Ectodermal cell (in vitro differentiated cells): Measurements from ENCODE around the gene ADAMTS13.
A peak's percentile ranks its signal among the peaks of the same experiment; 100 is the strongest.
"Not testable (repeated sequence)": the region's sequence is repeated elsewhere in the genome, so short reads cannot be mapped to it uniquely, and the experiment has no call there.

Source experiments
- H3K27ac ChIP-seq: 2 replicates; pipeline ENCODE4 v1.7.0; 2013; ENCODE audit warnings: mild to moderate bottlenecking, low read depth, low read length; ENCODE audit not compliant: insufficient read depth, poor library complexity, severe bottlenecking
- H3K27me3 ChIP-seq: 2 replicates; pipeline ENCODE4 v1.7.0; 2013; ENCODE audit warnings: mild to moderate bottlenecking, low read length; ENCODE audit not compliant: insufficient read depth, control insufficient read depth, poor library complexity, severe bottlenecking
- H3K36me3 ChIP-seq: one replicate; pipeline ENCODE4 v1.7.0; 2013; ENCODE audit warnings: low read length; ENCODE audit not compliant: control insufficient read depth, insufficient read depth
- H3K4me1 ChIP-seq: one replicate; pipeline ENCODE4 v1.7.0; 2013; ENCODE audit warnings: low read length; ENCODE audit not compliant: control insufficient read depth, insufficient read depth
- H3K4me3 ChIP-seq: 2 replicates; pipeline ENCODE4 v1.7.0; 2013; ENCODE audit warnings: low read depth, low read length, control low read depth; ENCODE audit not compliant: insufficient read depth
- H3K9me3 ChIP-seq: 2 replicates; pipeline ENCODE4 v1.7.0; 2013; ENCODE audit warnings: mild to moderate bottlenecking, low read length, moderate library complexity; ENCODE audit not compliant: control insufficient read depth
- WGBS, 2 experiments: methylation state at CpG; one replicate each; pipeline ENCODE4 v1.1.7; 2013; ENCODE audit warnings: missing lambda C conversion rate in 2 of 2; 5-methylcytosine and 5-hydroxymethylcytosine counted together

The ADAMTS13 gene

DNA sequence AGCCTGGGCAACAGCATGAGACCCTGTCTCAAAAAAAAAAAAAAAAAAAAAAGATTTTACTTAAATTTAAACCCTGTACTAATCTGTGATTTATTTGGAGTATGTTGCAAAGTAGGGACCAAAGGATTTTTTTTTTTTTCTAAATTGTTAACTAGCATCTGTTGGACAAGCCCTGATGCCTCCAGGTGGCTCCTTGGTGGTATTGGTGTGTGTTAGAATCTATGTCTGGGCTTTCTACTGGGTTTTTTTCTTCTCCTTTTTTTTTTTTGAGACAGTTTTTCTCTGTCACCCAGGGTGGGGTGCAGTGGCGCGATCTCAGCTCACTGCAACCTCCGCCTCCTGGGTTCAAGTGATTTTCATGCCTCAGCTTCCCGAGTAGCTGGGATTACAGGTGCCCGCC, 29.7 kb downstream of the ADAMTS13 start:
- H3K4me1 ChIP-seq, H3K27me3 ChIP-seq, H3K36me3 ChIP-seq, H3K27ac ChIP-seq, H3K9me3 ChIP-seq, H3K4me3 ChIP-seq: not testable (repeated sequence)
- 90 to 93% methylated on average over 5 of the region's 5 CpGs for WGBS, 2 experiments

DNA sequence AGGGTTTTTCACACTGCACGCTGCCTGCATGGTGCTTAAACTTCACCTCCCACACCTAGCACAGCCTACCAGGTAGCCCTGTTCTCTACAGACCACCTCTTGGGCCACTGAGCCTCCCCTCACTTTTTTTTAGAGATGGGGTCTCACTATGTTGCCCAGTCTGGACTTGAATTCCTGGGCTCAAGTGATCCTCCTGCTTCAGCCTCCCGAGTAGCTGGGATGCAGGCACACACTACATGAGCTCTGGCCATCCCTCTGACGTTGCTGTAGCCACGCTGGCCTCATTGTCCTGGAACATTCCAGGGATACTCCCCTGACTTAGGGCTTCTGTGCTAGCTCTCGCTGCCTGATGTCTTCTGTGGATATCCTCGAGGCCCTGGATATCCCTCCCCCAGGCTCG, 30.4 kb downstream of the ADAMTS13 start:
- Histone ChIP-seq H3K36me3 (no peaks in the 10 kb centered on the region), H3K9me3 (no peaks in the 10 kb centered on the region), H3K27me3 (no peaks in the 10 kb centered on the region), H3K4me3 (no peak overlapping the region), H3K4me1 (no peaks in the 10 kb centered on the region), H3K27ac (no peak overlapping the region)
- WGBS, 2 experiments = 86 to 91% methylated on average over 7 of the region's 7 CpGs

DNA sequence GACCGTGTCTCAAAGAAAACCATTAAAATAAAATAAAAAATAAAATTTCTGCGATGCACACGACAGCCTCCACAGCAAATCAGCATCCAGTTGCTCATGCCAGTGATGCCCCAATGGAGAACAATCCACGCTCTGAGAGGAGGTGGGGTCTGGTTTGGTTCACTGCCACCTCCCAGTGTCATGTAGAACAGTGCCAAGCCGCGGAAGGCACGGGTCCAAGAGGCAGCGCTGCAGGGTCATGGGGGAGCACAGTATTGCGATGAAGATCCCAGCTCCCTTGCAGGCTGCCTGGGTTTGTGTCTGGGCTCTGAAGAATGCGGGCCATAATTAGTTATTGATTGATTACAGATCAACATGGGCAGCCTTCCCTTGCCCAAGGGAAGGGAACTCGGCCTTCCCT, 31.5 kb downstream of the ADAMTS13 start:
- no peaks in the 10 kb centered on the region for H3K4me1 ChIP-seq

DNA sequence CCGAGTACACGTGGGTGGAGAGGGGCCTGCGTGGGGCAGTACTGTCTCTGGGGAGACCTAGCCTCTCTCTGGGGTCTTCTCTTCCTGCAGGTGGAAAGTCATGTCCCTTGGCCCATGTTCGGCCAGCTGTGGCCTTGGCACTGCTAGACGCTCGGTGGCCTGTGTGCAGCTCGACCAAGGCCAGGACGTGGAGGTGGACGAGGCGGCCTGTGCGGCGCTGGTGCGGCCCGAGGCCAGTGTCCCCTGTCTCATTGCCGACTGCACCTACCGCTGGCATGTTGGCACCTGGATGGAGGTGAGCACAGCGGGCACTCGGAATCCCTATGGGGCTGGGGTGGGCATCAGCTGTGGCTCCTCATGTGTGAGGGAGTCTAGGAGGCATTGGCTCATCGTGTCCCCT, 32.2 kb downstream of the ADAMTS13 start:
- no peak overlapping the region for H3K27ac ChIP-seq
- 91% methylated on average over 19 of the region's 19 CpGs for WGBS, 2 experiments
- no peaks in the 10 kb centered on the region for H3K4me1 ChIP-seq
- no peak overlapping the region for H3K4me3 ChIP-seq
- no peaks in the 10 kb centered on the region for H3K9me3 ChIP-seq
- H3K36me3 ChIP-seq = no peaks in the 10 kb centered on the region
- H3K27me3 ChIP-seq = no peaks in the 10 kb centered on the region

More for the DNA sequence above, 31.5 kb downstream of the ADAMTS13 start:
- Histone ChIP-seq H3K4me3 (no peak overlapping the region), H3K9me3 (no peaks in the 10 kb centered on the region), H3K27me3 (no peaks in the 10 kb centered on the region), H3K27ac (no peak overlapping the region), H3K36me3 (no peaks in the 10 kb centered on the region)
- WGBS, 2 experiments = 93 to 96% methylated on average over 11 of the region's 11 CpGs

DNA sequence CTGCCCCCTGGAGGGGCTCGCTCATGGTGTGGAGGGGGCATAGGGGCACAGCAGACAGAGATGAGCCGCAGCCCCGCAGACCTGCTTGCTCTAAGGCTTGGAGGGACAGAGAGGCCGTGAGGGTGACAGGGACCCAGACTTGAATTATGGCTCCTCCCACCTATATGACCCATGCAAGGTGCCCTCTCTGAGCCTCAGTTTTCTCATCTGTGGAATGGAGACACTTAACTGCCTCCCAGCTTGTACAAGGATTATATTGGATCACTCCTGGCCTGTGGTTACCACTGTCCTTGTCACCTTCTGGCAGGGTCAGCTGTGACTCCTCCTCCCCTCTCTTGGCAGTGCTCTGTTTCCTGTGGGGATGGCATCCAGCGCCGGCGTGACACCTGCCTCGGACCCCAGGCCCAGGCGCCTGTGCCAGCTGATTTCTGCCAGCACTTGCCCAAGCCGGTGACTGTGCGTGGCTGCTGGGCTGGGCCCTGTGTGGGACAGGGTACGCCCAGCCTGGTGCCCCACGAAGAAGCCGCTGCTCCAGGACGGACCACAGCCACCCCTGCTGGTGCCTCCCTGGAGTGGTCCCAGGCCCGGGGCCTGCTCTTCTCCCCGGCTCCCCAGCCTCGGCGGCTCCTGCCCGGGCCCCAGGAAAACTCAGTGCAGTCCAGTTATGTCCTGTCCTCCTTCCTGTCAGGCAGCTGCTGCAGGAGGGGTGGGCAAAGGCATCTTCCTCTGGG, 32.9 kb downstream of the ADAMTS13 start:
- H3K4me3 ChIP-seq = no peak overlapping the region
- no peaks in the 10 kb centered on the region for H3K9me3 ChIP-seq
- 93 to 97% methylated on average over 20 of the region's 20 CpGs for WGBS, 2 experiments
- H3K27ac ChIP-seq = no peak overlapping the region
- H3K36me3 ChIP-seq = no peaks in the 10 kb centered on the region
- H3K4me1 ChIP-seq = no peaks in the 10 kb centered on the region
- H3K27me3 ChIP-seq = no peaks in the 10 kb centered on the region

DNA sequence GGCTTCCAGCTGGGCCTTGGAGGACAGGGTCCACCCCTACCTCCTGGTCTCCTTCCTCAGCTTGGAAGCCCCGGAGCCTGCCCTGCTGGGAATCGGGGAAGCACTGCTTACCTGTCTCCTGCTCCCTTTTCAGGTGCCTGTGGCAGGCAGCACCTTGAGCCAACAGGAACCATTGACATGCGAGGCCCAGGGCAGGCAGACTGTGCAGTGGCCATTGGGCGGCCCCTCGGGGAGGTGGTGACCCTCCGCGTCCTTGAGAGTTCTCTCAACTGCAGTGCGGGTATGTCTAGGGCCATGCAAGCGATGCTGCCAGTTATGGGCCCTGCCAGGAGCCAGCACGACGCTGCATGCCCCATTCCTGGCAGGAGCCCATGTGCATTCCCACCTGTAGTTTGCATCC, 33.8 kb downstream of the ADAMTS13 start:
- H3K27ac ChIP-seq = no peak overlapping the region
- peaks cover 3% of the 10 kb centered on the region for H3K4me1 ChIP-seq
- WGBS, 2 experiments = 91 to 94% methylated on average over 11 of the region's 11 CpGs
- no peaks in the 10 kb centered on the region for H3K27me3 ChIP-seq
- no peak overlapping the region for H3K4me3 ChIP-seq
- no peaks in the 10 kb centered on the region for H3K36me3 ChIP-seq
- no peaks in the 10 kb centered on the region for H3K9me3 ChIP-seq

DNA sequence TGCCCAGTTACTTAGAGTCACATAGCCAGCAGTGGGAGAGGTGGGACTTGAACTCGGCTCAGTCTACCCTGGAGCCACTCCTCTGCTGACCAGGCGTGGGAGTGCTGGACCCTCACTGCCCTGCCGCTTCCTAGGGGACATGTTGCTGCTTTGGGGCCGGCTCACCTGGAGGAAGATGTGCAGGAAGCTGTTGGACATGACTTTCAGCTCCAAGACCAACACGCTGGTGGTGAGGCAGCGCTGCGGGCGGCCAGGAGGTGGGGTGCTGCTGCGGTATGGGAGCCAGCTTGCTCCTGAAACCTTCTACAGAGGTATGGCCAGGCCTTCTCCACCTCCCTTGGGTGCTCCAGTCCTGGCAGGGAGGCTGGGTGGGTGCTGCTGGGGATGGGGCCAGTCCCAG, 34.2 kb downstream of the ADAMTS13 start:
- peaks cover 8% of the 10 kb centered on the region for H3K4me1 ChIP-seq

DNA sequence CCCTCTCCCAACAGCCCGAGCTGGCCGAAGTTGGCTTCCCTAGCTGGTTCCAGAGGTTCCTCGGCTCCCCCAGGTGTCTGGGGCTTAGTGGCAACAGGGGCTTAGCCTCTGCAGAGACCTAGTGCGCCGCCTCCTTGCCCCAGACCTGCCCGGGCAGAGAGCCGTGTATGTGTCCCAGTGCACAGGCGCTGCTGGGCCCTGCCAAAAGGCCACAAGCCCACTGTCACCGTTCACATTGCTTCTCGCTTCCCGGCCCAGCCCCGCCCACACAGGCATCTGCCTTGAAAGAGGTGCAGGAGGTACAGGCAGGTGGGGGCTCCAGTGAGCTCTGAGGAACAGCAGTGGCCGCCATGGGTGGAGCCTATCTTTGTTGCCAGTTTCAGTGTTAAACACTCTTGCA, 35.1 kb downstream of the ADAMTS13 start:
- no peak overlapping the region for H3K4me3 ChIP-seq
- H3K9me3 ChIP-seq = no peaks in the 10 kb centered on the region
- H3K27ac ChIP-seq = no peak overlapping the region
- H3K4me1 ChIP-seq = peaks cover 9% of the 10 kb centered on the region
- H3K27me3 ChIP-seq = no peaks in the 10 kb centered on the region
- 83 to 86% methylated on average over 13 of the region's 13 CpGs for WGBS, 2 experiments
- H3K36me3 ChIP-seq = no peaks in the 10 kb centered on the region

More for the DNA sequence above, 34.2 kb downstream of the ADAMTS13 start:
- WGBS, 2 experiments = 87 to 89% methylated on average over 9 of the region's 9 CpGs
- H3K27ac ChIP-seq = no peak overlapping the region
- no peaks in the 10 kb centered on the region for H3K27me3 ChIP-seq
- H3K4me3 ChIP-seq = no peak overlapping the region
- no peaks in the 10 kb centered on the region for H3K36me3 ChIP-seq
- no peaks in the 10 kb centered on the region for H3K9me3 ChIP-seq

DNA sequence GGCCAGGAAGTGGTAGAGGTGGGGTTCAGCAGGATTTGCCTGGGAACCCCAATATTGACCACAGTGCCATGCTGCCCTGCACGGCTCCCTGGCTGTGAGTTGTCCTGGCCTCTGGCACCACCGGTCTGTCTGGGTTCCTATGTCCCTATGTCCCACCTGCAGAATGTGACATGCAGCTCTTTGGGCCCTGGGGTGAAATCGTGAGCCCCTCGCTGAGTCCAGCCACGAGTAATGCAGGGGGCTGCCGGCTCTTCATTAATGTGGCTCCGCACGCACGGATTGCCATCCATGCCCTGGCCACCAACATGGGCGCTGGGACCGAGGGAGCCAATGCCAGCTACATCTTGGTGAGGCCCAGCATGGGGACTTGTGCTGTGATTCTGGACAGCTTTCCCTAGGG, 35.6 kb downstream of the ADAMTS13 start:
- H3K36me3 ChIP-seq = no peaks in the 10 kb centered on the region
- H3K9me3 ChIP-seq = no peaks in the 10 kb centered on the region
- no peak overlapping the region for H3K27ac ChIP-seq
- WGBS, 2 experiments = 95% methylated on average over 11 of the region's 11 CpGs
- no peaks in the 10 kb centered on the region for H3K27me3 ChIP-seq
- H3K4me3 ChIP-seq = no peak overlapping the region
- peaks cover 9% of the 10 kb centered on the region for H3K4me1 ChIP-seq

DNA sequence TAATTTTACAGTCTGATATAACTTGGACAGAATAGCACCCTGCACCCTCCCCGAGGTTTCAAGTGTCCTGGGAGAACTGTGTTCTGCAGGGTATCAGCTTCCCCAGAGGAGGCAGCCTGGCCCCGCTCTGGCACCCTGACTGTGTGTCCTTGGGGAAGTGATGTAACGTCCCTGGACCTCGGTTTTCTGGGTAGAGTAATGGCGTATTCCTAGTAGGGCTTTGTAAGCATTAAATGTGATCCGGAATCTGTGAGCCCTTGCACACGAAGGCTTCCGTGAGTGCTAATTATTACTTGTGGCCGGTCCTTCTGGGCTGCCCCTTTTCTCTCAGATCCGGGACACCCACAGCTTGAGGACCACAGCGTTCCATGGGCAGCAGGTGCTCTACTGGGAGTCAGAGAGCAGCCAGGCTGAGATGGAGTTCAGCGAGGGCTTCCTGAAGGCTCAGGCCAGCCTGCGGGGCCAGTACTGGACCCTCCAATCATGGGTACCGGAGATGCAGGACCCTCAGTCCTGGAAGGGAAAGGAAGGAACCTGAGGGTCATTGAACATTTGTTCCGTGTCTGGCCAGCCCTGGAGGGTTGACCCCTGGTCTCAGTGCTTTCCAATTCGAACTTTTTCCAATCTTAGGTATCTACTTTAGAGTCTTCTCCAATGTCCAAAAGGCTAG, 36.6 kb downstream of the ADAMTS13 start:
- Histone ChIP-seq H3K9me3 (no peaks in the 10 kb centered on the region), H3K27me3 (no peaks in the 10 kb centered on the region), H3K27ac (no peak overlapping the region), H3K4me1 (peaks cover 9% of the 10 kb centered on the region), H3K4me3 (peak overlapping the region; percentile 83), H3K36me3 (no peaks in the 10 kb centered on the region)
- WGBS, 2 experiments = 76 to 78% methylated on average over 16 of the region's 16 CpGs
